Body of pancreas (tissue), 4 donors: ENCODE results near the gene ZSWIM7. TPM values are rescaled to one million over a fixed set of nuclear protein-coding genes. Genes with fewer than 3 reads are reported as not detected.

Experiments
- ATAC-seq: fragments of 150-250 bp; one replicate; pipeline ENCODE4 v1.9.1; 2016
- DNase-seq, 4 donors: peaks; one replicate each; pipeline ENCODE4 v3.0.0-alpha.2; 2019
- H3K27ac ChIP-seq, 4 donors: fragments of 200-600 bp; sonication (generic); 1 replicate in 3 of 4; 2 replicates in 1 of 4; pipeline versions ENCODE4 v1.5.1 to v1.6.1; 2016 to 2019; ENCODE audit warnings: mild to moderate bottlenecking in 1 of 4, mixed read lengths in 1 of 4, moderate library complexity in 1 of 4
- H3K27me3 ChIP-seq, 2 donors: fragments of 200-600 bp; sonication (generic); one replicate each; pipeline ENCODE4 v1.6.0; 2016; ENCODE audit warnings: mild to moderate bottlenecking in 1 of 2
- H3K36me3 ChIP-seq, 2 donors: fragments of 200-600 bp; sonication (generic); replicated peaks in 1 of 2; 2 replicates each; pipeline ENCODE4 v1.5.1; 2016; ENCODE audit warnings: low read depth in 2 of 2; ENCODE audit not compliant: insufficient read depth in 1 of 2
- H3K4me1 ChIP-seq: fragments of 200-600 bp; sonication (generic); one replicate; pipeline ENCODE4 v1.6.0; 2016
- H3K4me3 ChIP-seq, 2 donors: fragments of 200-600 bp; sonication (generic); 1 replicate in 1 of 2; 2 replicates in 1 of 2; pipeline ENCODE4 v1.5.1; 2016 to 2019
- H3K9me3 ChIP-seq, 3 donors: fragments of 200-600 bp; sonication (generic); 1 replicate in 2 of 3; 2 replicates in 1 of 3; pipeline ENCODE4 v1.5.1; 2016
- POLR2A ChIP-seq, 3 donors: fragments of 450-650 bp; IDR thresholded peaks; one replicate each; pipeline ENCODE4 v1.6.1; 2016; ENCODE audit warnings: antibody characterized with exemption in 3 of 3, mild to moderate bottlenecking in 2 of 3
- WGBS, 2 donors: methylation state at CpG; one replicate each; pipeline ENCODE4 v1.1.5; 2017; 5-methylcytosine and 5-hydroxymethylcytosine counted together
- intact Hi-C: fragments of 100-400 bp; cut with DNase I; formaldehyde crosslinking; loops from one replicate; pipeline ENCODE4 v1.15.1; 2023
- total RNA-seq, 2 donors: library from RNA; depleted of rRNA; stranded (reverse); fragments of >200 nt; gene quantifications; one replicate each; pipeline ENCODE4 v1.1.0, GENCODE V29; 2016
- TF ChIP-seq, protein P1 (sequence below), 7 experiments: fragments of 450-650 bp in 4 of 7; fragments of 200-600 bp in 3 of 7; sonication (generic) in 3 of 7; IDR thresholded peaks; one replicate each; pipeline ENCODE4 v1.5.1; 2016 to 2019; ENCODE audit warnings: antibody characterized with exemption in 7 of 7

Gene ZSWIM7
- total RNA-seq, 2 donors from 2014 or later, result 18.2 to 18.8 TPM

DNA sequence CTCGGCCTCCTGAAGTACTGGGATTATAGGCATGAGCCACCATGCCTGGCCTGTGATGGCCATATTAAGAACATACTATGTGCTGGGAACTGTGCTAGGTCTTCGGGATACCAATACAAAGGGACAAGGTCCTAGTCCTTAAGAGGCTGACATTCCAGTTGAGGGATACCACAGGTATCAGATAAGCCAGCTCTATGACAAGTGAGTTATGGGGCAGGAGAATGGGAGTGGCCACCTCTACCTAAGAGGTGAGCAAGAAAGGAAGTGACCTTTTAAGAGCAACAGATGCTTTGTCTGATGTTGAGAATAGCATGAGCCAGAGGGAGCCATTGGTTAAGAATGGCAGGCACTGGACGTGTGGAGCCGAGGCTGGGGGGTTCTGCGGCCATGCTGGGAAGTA is 27.6 kb downstream of the ZSWIM7 start:
- H3K4me1 ChIP-seq, result peaks cover 3% of the 10 kb centered on the region
- H3K9me3 ChIP-seq, result no peaks in the 10 kb centered on the region
- 86 to 88% methylated on average over 4 to 5 of the region's 5 CpGs for WGBS, 2 donors
- no peak overlapping the region for H3K4me3 ChIP-seq
- H3K36me3 ChIP-seq, result no peaks in the 10 kb centered on the region
- no peak for ATAC-seq
- no peak overlapping the region for H3K27ac ChIP-seq
- intact Hi-C loops, result no loop called here
- no peak for DNase-seq
- TF ChIP-seq, protein P1, sequence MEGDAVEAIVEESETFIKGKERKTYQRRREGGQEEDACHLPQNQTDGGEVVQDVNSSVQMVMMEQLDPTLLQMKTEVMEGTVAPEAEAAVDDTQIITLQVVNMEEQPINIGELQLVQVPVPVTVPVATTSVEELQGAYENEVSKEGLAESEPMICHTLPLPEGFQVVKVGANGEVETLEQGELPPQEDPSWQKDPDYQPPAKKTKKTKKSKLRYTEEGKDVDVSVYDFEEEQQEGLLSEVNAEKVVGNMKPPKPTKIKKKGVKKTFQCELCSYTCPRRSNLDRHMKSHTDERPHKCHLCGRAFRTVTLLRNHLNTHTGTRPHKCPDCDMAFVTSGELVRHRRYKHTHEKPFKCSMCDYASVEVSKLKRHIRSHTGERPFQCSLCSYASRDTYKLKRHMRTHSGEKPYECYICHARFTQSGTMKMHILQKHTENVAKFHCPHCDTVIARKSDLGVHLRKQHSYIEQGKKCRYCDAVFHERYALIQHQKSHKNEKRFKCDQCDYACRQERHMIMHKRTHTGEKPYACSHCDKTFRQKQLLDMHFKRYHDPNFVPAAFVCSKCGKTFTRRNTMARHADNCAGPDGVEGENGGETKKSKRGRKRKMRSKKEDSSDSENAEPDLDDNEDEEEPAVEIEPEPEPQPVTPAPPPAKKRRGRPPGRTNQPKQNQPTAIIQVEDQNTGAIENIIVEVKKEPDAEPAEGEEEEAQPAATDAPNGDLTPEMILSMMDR (IDR thresholded peaks at IDR 0.05), result no peak
- TF ChIP-seq POLR2A (IDR thresholded peaks at IDR 0.05), result no peak
- no peaks in the 10 kb centered on the region for H3K27me3 ChIP-seq

DNA sequence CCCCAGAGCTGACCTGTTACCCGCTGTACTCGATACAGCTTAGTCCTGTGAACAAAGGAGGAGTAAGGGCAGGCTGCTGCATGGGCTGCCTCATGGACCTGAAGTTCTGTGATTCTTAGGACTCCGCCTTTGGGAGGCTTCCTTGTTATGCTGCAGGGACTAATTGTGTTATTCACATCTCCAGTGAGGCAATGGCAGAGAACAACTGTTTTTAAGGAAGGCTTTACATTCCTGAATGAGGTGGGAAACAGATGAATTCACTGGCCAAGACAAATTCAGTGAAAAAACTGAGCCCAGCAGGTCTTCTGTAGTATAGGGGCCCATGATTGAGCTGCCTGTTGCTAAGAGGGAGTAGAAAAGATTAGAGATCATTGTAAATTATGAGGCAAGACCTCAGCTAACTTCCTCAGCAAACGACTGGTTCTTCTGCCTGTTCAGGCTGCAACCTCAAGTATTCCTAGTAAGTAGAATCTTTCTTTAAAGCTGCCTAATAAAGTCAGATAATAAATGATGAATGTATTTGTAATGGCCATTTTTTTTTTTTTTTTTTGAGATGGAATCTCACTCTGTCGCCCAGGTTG is 28.3 kb downstream of the ZSWIM7 start:
- intact Hi-C loops, result no loop called here
- DNase-seq, result no peak
- ATAC-seq, result no peak
- TF ChIP-seq, protein P1 (IDR thresholded peaks at IDR 0.05), result no peak
- no peak for TF ChIP-seq POLR2A (IDR thresholded peaks at IDR 0.05)
- H3K27ac ChIP-seq, result no peak overlapping the region
- H3K27me3 ChIP-seq, result no peaks in the 10 kb centered on the region
- H3K4me1 ChIP-seq, result peaks cover 10% of the 10 kb centered on the region
- H3K9me3 ChIP-seq, result no peaks in the 10 kb centered on the region
- no peaks in the 10 kb centered on the region for H3K36me3 ChIP-seq
- WGBS, 2 donors, result 78 to 79% methylated on average over 5 of the region's 5 CpGs
- no peak overlapping the region for H3K4me3 ChIP-seq

GRCh38 chr17:15970500-15970899 is 29.0 kb downstream of the ZSWIM7 start:
- no peak for TF ChIP-seq POLR2A (IDR thresholded peaks at IDR 0.05)
- TF ChIP-seq, protein P1 (IDR thresholded peaks at IDR 0.05), result no peak
- H3K4me3 ChIP-seq, result no peak overlapping the region
- intact Hi-C loops, result no loop called here

GRCh38 chr17:15969463-15969862 is 30.0 kb downstream of the ZSWIM7 start:
- H3K4me1 ChIP-seq, result peaks cover 11% of the 10 kb centered on the region
- TF ChIP-seq POLR2A (IDR thresholded peaks at IDR 0.05), result no peak
- TF ChIP-seq, protein P1 (IDR thresholded peaks at IDR 0.05), result no peak
- ATAC-seq, result no peak
- H3K27ac ChIP-seq, result no peak overlapping the region
- no peaks in the 10 kb centered on the region for H3K36me3 ChIP-seq
- 91% methylated on average over 8 of the region's 8 CpGs for WGBS, 2 donors
- no peak for DNase-seq
- H3K4me3 ChIP-seq, result no peak overlapping the region
- no peaks in the 10 kb centered on the region for H3K9me3 ChIP-seq
- H3K27me3 ChIP-seq, result no peaks in the 10 kb centered on the region
- intact Hi-C loops, result no loop called here

More at GRCh38 chr17:15970500-15970899, 29.0 kb downstream of the ZSWIM7 start:
- no peaks in the 10 kb centered on the region for H3K36me3 ChIP-seq
- no peak for ATAC-seq
- no peak for DNase-seq
- H3K27ac ChIP-seq, result no peak overlapping the region
- no peaks in the 10 kb centered on the region for H3K27me3 ChIP-seq
- H3K4me1 ChIP-seq, result peaks cover 11% of the 10 kb centered on the region
- 67 to 75% methylated on average over 2 of the region's 2 CpGs for WGBS, 2 donors
- no peaks in the 10 kb centered on the region for H3K9me3 ChIP-seq

DNA sequence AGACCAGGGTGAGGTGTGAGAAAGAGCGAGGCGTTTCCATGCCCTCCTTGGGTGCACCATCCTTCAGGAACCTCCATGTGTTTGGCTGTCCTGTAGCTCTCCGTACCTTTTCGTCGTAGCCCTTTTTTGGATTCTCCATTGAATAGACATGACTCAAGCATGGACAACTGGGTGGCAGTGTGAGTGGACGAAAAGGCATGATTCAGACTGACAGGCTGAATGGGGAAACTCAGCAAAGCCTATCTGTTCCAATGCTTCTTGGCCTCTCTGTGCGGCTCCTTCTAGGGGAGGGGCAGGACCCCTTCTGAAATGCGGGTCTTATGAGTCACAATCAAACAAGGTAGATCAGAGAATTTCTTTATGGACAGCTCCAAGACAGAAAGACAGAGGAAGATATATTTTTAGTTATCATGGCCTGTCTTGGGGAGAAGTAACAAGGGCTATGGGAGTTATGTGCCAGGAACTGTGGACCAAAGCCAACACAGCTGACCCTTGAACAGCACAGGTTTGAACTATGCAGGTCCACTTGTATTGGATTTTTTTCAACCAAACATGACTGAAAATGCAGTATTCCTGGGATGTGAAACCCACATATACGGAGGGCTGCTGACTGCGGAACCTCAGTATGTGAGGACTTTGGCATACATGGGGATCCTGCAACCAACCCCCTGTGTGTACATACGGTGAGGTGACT is 31.7 kb downstream of the ZSWIM7 start:
- intact Hi-C loops, result no loop called here
- ATAC-seq, result no peak
- TF ChIP-seq POLR2A (IDR thresholded peaks at IDR 0.05), result no peak
- TF ChIP-seq, protein P1 (IDR thresholded peaks at IDR 0.05), result no peak

More for the DNA sequence above, 31.7 kb downstream of the ZSWIM7 start:
- Histone ChIP-seq H3K36me3 (no peaks in the 10 kb centered on the region), H3K4me3 (no peak overlapping the region), H3K27me3 (no peaks in the 10 kb centered on the region), H3K4me1 (peaks cover 11% of the 10 kb centered on the region), H3K27ac (no peak overlapping the region), H3K9me3 (no peaks in the 10 kb centered on the region)
- DNase-seq, result no peak
- WGBS, 2 donors, result 86 to 87% methylated on average over 11 of the region's 11 CpGs
